ENCODE measurements around the gene TRIM52. TPM values are rescaled to one million over a fixed set of nuclear protein-coding genes. Genes with fewer than 3 reads are reported as not detected.

TRIM52 gene
- total and polyA plus RNA-seq, 9 of the 15 experiments (the other 6 are each of a cell fraction or from before 2014, with no cell fraction given), result 3.3 to 21.9 (median 13.5) TPM

GRCh38 chr5:181223058-181223728 is 37.8 kb downstream of the TRIM52 start, which contains the start of gene TRIM41 (continued):
- TF ChIP-seq ZNF655 (CRISPR knock-in tag; IDR thresholded peaks at IDR 0.05) (no peak), POLR2B (IDR thresholded peaks at IDR 0.05; ENCODE audit: low read depth, partially characterized antibody) (peak; percentile 87), EGR1 (conservative IDR thresholded peaks at IDR 0.05) (peak; percentile 70), SAFB2 (IDR thresholded peaks at IDR 0.05; ENCODE audit: borderline replicate concordance, low read depth, low read length, severe bottlenecking) (no peak), FOSL1 (tag; conservative IDR thresholded peaks at IDR 0.05) (peak; percentile 64), ZFP30 (CRISPR knock-in tag; IDR thresholded peaks at IDR 0.05; ENCODE audit: borderline replicate concordance) (no peak)
- TF ChIP-seq, protein P1, sequence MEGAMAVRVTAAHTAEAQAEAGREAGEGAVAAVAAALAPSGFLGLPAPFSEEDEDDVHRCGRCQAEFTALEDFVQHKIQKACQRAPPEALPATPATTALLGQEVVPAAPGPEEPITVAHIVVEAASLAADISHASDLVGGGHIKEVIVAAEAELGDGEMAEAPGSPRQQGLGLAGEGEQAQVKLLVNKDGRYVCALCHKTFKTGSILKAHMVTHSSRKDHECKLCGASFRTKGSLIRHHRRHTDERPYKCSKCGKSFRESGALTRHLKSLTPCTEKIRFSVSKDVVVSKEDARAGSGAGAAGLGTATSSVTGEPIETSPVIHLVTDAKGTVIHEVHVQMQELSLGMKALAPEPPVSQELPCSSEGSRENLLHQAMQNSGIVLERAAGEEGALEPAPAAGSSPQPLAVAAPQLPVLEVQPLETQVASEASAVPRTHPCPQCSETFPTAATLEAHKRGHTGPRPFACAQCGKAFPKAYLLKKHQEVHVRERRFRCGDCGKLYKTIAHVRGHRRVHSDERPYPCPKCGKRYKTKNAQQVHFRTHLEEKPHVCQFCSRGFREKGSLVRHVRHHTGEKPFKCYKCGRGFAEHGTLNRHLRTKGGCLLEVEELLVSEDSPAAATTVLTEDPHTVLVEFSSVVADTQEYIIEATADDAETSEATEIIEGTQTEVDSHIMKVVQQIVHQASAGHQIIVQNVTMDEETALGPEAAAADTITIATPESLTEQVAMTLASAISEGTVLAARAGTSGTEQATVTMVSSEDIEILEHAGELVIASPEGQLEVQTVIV (CRISPR knock-in tag; IDR thresholded peaks at IDR 0.05; ENCODE audit: borderline replicate concordance), result no peak; the same call in 1 of the 2 replicates
